ENCODE data around the gene OR6B3.

The OR6B3 gene

GRCh38 chr2:240053173-240054155, at the start of gene OR6B3:
Gene OR6B3, minus strand, starts transcription at chr2:240053521.
- TF ChIP-seq CTCF (IDR thresholded peaks at IDR 0.05; ENCODE audit: borderline replicate concordance, insufficient read depth, low read depth, low read length) = no peak
- H3K4me3 ChIP-seq (ENCODE audit: low read depth, low read length) = no peak within 1 kb of the TSS

GRCh38 chr2:240098349-240098748, 45.0 kb upstream of the OR6B3 start:
- TF ChIP-seq CTCF (IDR thresholded peaks at IDR 0.05; ENCODE audit: borderline replicate concordance, insufficient read depth, low read depth, low read length) = no peak
- H3K4me3 ChIP-seq (ENCODE audit: low read depth, low read length) = no peak overlapping the region

- TF ChIP-seq CTCF (IDR thresholded peaks at IDR 0.05; ENCODE audit: borderline replicate concordance, insufficient read depth, low read depth, low read length) = no peak
- H3K4me3 ChIP-seq (ENCODE audit: low read depth, low read length) = no peak overlapping the region
Observed at GRCh38 chr2:240095556-240096523, 42.5 kb upstream of the OR6B3 start.

GRCh38 chr2:240089306-240089705, 36.0 kb upstream of the OR6B3 start:
- no peak overlapping the region for H3K4me3 ChIP-seq (ENCODE audit: low read depth, low read length)
- TF ChIP-seq CTCF (IDR thresholded peaks at IDR 0.05; ENCODE audit: borderline replicate concordance, insufficient read depth, low read depth, low read length) = no peak

GRCh38 chr2:240086563-240086962, 33.2 kb upstream of the OR6B3 start:
- no peak overlapping the region for H3K4me3 ChIP-seq (ENCODE audit: low read depth, low read length)
- TF ChIP-seq CTCF (IDR thresholded peaks at IDR 0.05; ENCODE audit: borderline replicate concordance, insufficient read depth, low read depth, low read length) = no peak

GRCh38 chr2:240078631-240079030, 25.3 kb upstream of the OR6B3 start:
- no peak overlapping the region for H3K4me3 ChIP-seq (ENCODE audit: low read depth, low read length)
- TF ChIP-seq CTCF (IDR thresholded peaks at IDR 0.05; ENCODE audit: borderline replicate concordance, insufficient read depth, low read depth, low read length) = no peak
